ENCODE measurements around the gene ATP2A1.

DNA sequence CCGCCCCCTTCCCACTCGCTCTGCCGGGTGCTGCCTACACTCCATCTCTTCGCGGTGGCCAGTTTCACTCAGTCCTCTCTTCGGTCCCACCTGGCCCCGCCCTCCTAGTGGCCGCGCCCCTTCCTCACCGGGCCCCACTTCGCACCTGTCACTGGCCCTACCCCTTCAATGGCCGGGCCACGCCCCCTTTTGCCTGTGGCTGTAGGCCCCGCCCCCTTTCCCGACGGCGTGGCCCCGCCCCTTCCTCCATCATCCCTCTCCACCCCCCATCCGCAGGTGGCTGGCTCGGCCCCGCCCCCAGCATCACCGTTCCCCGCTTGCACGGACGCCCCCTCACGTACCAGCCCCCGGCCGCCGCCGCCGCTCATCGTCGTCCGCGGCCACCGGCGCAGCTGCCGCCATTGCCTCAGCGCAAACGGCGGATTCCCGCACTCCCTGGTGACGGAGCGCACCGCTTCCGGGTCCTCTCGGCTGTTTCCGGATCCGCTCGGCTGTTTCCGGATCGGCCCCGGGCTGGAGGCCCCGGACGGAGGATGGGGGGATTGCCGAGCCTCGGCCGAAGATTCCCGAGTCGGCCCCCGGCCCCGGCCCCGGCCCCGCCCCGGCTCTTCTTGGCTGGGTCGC is 46.6 kb downstream of the ATP2A1 start, which contains the start of gene RABEP2:
- no peak for TF ChIP-seq CTCF (IDR thresholded peaks at IDR 0.05 in 2 of 3, conservative IDR thresholded peaks at IDR 0.05 in 1 of 3; ENCODE audit: borderline replicate concordance in 1 of 3, insufficient read depth in 1 of 3, low read depth in 2 of 3, low read length in 2 of 3)
- TF ChIP-seq POLR2AphosphoS5 (IDR thresholded peaks at IDR 0.05; ENCODE audit: low read depth, low read length): no peak
- TF ChIP-seq ZNF274 (IDR thresholded peaks at IDR 0.05; ENCODE audit: low read depth, low read length): no peak
- TF ChIP-seq ZFX (IDR thresholded peaks at IDR 0.05): no peak
- TF ChIP-seq POLR2A (IDR thresholded peaks at IDR 0.05; ENCODE audit: borderline replicate concordance, extremely low read depth, insufficient read depth, insufficient read length): no peak
- TF ChIP-seq, protein P1, sequence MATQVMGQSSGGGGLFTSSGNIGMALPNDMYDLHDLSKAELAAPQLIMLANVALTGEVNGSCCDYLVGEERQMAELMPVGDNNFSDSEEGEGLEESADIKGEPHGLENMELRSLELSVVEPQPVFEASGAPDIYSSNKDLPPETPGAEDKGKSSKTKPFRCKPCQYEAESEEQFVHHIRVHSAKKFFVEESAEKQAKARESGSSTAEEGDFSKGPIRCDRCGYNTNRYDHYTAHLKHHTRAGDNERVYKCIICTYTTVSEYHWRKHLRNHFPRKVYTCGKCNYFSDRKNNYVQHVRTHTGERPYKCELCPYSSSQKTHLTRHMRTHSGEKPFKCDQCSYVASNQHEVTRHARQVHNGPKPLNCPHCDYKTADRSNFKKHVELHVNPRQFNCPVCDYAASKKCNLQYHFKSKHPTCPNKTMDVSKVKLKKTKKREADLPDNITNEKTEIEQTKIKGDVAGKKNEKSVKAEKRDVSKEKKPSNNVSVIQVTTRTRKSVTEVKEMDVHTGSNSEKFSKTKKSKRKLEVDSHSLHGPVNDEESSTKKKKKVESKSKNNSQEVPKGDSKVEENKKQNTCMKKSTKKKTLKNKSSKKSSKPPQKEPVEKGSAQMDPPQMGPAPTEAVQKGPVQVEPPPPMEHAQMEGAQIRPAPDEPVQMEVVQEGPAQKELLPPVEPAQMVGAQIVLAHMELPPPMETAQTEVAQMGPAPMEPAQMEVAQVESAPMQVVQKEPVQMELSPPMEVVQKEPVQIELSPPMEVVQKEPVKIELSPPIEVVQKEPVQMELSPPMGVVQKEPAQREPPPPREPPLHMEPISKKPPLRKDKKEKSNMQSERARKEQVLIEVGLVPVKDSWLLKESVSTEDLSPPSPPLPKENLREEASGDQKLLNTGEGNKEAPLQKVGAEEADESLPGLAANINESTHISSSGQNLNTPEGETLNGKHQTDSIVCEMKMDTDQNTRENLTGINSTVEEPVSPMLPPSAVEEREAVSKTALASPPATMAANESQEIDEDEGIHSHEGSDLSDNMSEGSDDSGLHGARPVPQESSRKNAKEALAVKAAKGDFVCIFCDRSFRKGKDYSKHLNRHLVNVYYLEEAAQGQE (IDR thresholded peaks at IDR 0.05; ENCODE audit: low read depth): no peak
- no peak for TF ChIP-seq EZH2 (IDR thresholded peaks at IDR 0.05)
- TF ChIP-seq SIN3A (IDR thresholded peaks at IDR 0.05; ENCODE audit: low read depth): no peak
- peak; percentile 57; the same call in 1 of the 2 replicates for TF ChIP-seq SP1 (IDR thresholded peaks at IDR 0.05; ENCODE audit: low read depth)
- TF ChIP-seq RAD21 (IDR thresholded peaks at IDR 0.05; ENCODE audit: low read depth): no peak
- TF ChIP-seq ELF1 (IDR thresholded peaks at IDR 0.05; ENCODE audit: borderline replicate concordance, low read depth): peak; percentile 94
- no peak for TF ChIP-seq CEBPB (IDR thresholded peaks at IDR 0.05; ENCODE audit: low read depth)

Measured in HCT116 (cell line).